Fibroblast of peridontal ligament (primary cell): ENCODE data around the gene FAM83G.
A peak's percentile ranks its signal among the peaks of the same experiment; 100 is the strongest.

Source experiments
- DNase-seq: peaks from one replicate; pipeline ENCODE4 v3.0.0-alpha.2; 2010; ENCODE audit errors: extremely low read depth

FAM83G gene

DNA sequence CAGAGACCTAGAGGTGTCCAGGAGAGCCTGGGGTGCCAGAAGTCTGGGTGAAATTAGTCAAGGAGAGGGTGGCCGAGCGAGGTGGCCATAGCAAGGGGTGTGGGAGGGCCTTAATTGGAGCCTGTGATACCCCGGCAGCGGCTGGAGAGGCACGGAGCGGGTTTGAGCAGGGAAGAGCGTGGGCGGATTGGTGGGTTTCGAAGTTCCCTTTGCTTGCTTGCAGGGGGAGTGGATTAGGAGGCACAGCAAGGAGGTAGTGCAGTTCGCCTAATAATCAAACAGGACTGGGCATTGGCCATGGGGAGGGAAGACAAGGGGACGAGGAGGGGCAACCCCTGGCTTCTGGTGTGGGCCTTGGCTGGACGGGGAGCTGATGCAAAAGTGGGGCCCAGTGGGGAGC lies 5.4 kb upstream of the FAM83G start:
- no peak for DNase-seq

DNA sequence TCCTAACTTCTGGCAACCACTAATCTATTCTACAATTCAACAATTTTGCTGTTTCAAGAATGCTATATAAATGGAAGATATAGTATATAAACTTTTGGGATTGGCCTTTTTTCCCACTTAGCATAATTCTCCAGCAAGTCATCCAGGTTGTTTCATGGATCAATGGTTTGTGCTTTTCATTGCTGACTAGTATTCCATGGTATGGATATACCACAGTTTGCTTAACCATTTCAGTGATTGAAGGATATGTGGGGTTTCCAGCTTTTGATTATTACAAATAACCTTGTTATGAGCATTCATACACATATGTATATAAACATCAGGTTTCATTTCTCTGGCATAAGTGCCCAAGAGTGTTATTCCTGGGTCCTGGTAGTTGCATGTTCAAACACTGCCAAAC lies 2.1 kb upstream of the FAM83G start:
- no peak for DNase-seq

DNA sequence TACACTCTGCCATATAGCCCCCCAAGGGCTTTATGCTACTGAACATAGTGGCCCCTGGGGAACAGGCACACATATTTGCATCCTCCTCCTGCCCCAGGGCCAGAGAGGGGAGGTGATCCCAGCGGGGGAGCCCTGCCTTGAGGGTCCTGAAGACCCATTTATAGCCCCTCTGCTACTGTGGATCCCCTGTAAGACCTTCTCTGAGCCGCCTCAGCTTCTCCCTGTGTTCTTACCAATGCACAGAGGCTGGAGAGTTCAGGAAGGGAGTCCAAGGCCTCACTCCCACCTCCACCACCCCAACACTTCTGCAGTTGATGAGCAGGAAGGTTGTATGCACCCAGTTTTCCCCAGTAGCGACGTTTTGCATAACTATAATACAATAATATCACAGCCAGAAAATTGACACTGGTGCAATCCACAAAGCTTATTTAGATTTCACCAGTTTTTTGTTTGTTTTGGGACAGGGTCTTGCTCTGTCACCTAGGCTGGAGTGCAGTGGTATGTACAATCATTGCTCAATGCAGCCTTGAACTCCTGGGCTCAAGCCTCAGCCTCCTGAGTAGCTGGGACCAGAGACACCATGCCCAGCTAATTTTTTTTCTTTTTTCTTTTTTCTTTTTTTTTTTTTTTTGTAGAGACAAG lies 1.3 kb upstream of the FAM83G start:
- DNase-seq: no peak

DNA sequence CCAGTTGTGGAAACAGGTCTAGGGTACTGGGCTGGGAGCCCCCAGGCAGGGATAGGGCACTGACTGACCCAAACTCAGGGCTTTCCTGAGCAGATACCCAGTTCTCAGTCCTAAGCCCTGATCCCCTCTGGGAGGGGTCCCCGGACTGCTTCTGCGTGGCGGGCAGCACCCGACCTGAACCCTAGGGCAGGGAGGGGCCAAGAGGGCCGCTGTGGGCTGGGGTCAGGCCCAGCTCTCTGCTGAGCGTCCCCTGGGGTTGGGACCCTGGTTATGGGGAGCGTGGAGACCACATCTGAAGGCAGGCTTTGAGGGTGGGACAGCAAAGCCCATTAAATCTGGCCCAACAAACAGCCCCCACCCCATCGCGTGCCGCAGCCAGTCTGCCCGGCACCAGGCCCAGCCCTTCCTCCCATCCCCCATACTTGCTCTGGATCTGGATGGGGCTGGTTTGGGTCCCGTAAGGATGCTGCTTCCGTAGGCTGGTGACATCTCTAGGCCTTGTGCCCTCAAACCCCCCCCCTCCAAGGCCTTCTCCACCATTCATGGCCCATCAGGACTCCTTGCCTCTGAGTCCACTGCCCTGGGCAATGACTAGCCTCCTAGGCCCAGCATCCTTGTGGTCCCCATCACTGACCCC lies 691 bp upstream of the FAM83G start:
- no peak for DNase-seq

DNA sequence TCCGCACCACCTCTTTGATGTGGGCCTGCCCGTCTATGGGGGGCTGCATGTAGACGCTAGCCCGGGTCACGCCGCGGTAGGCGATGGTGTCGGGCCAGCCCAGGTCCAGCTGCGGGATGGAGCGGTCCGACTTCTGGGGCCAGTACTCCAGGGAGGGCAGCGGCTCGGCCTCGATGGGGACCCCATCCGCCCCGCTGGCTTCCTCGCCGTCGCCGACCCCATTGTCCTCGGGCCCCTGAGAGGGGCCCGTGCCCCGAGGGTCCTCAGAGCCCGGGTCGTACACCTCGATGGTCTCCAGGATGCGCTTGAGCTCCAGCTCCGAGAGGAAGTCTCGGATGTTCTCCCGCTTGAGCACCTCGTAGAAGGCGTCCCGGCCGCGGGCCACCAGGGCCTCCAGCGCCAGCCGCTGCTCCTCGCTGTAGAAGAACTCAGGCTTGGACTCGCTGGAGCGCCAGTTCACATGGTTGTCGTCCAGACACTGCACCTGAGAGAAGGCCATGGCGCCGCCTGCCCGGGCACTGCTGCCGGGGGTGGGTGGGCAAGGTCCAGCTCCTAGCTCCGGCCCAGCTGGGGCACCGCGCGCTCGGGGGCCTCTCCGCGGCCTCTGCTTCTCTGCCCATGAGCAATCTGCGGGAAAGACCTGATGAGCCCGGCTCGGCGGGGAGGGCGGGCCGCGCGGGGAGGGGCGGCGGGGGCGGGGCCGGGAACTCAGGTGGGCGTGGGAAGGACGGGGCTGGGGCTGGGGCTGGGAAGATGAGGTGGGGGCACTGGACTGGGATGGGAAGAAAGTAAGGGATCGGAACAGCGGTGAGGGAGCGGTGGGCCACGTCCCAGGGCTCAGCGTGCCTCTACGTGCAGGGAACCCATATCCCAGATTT lies 782 bp downstream of the FAM83G start:
- peak; percentile 13 for DNase-seq

DNA sequence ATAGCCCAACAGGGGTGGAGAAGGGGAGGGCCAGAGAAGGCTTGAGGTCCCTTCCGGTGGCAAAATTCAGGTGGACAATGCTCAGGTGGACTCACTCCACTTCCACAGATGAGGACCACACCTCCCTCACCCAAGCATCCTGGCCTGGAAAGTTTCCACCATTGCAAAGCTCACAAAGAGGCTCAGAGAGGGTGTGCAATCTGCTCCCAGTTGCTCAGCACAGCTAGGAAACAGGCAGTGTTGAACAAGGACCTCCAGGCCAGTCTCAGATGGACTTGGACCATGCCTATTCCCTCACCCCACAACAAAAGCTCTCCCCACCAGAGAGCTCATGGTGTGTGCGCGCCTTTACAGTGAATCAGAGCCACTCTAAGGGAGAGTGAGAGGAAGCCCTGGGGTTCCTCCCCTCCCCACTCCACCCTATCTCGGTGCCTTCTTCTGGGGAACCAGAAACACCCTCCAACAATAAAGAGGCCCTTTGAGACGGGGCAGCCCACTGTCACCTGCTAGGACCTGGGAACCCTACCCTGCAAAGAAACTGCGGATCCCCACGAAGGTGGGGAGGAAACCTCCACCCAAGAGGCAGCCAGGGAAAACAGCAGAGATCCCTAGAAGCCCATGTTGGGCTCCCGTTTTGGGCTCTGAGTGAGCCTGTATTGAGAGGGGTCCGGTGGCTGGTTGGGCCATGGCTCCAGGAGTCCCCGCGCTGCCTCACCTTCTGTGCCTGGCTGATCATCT lies 1.6 kb downstream of the FAM83G start:
- peak; percentile 13 for DNase-seq

DNA sequence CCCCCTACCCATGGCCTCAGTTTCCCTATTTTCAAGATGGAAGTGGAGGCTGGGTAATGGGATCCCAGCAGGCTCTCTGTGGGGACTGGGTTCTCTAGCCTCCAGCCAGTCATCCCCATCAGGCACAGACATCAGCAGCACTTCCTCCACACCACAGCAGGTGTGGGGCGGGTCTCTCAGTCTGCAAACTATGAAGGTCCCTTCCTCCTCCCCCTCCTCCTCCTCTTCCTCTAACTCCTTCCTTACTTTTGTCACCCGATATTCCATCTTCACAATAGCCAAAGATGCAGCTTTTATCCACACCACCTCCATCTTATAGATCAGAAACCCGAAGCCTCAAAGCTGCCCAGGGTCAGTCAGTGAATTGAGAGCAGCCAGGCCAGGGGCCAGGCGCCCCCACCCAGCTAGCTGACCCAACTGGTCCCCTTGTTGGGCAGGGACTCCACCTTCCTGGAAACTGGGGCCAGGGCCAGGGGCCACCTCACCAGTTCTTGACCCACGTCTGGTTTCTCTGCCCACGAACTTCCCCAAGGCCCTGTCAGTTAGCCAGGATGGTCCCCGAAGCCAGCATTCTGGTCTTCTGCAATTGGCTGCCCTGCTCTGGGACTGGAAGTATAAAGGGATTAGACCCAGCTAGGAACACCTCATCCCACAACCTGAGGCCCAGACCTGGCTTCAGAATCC lies 2.5 kb downstream of the FAM83G start:
- no peak for DNase-seq

DNA sequence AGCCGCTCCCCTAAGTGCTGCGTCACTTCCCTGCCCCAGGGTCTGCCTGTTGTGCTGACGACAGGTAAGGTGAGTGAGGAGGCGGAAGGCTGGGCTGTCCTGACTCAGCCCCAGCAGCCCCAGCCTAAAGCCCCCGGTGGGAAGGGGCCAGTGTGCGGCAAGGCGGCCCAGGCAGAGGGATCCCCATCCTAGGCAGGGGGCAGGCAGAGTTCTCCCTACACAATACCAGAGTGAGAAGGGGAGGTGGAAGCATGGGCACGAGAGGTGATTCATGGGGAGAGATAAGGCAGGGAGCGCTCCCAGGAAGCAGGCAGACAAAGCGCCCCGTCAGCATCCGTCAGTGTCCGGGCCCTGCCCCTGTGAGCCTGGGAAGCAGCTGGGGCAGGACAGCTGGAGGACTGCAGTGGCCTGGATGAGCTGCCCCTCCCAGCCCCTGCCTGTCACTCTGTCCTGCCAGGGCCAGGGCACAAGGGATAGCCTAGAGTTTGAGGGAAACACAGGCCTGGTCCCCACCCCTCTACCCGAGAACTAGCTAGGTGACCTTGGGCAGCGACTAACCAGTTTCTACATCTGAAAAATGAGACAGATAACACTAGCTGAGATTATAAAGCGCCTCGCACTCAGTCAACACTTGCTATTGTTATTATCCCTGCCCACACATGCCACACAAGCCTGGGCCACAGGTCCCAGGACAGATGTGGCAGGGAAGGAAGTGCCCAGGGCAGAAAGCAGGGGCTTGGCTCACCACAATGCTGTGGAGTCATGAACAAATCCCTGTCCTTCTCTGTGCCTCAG lies 3.8 kb downstream of the FAM83G start:
- no peak for DNase-seq

DNA sequence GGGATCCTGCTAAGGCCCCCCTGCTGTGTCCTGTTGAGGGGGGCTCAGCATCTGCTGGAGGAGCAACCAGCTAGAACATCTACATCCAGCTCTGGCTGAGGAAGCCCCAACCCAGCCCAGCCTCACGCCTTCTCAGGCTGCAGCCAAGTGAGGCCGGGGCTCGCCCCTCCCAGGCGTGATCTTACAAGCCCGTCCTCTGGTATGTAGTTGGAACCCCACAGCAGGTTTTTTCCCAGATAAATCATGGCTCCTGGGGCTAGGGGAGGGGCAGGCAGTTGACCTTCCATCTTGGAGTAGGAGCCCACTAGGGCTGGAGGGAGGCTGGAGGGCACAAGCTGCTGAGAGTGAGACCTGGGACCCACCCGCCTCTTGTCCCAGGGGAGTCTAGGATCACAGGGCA lies 4.7 kb downstream of the FAM83G start:
- no peak for DNase-seq

DNA sequence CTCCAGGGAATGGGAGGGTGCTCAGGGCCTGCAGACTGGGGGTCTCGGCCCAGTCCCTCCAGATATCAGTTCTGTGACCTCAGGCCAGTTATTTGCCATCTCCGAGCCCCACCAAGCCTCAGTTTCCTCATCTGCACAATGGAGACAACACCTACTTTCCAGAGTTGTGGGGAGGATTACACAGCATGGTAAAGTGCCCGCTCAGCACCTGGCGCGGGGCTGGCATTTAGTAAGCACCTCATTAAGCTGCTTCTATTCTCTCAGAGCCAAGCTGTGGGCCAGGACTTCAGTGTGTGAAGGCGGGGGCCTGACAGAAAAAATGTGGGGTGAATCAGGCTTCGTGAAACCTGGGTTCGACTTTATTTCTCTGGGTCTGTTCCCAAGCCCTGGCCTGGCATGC lies 5.2 kb downstream of the FAM83G start:
- no peak for DNase-seq

DNA sequence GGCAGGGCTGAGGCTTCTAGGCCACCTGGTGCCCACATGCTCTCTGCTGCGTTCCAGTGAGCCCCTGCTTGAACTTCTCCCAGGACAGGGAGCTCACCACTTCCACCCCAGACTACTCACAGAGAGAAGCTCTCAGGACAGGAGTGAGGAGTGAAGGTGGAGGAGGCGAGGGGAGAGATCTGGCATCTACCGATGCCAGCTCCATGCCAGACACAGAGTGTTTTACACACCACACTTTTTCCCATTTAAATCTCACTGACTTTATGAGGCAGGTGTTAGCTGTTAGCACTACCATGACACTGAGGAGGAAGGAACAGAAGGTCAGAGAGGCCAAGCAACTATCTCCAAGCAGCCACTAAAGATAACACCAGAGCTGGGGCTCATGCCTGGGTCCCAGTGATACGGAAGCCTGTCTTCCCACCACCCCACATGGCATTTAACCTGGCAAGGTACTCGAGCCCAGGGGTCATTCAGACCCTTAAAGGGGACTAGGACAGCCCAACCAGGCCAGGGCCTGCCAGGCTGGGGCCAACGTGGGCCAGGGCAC lies 6.8 kb downstream of the FAM83G start:
- DNase-seq: no peak

DNA sequence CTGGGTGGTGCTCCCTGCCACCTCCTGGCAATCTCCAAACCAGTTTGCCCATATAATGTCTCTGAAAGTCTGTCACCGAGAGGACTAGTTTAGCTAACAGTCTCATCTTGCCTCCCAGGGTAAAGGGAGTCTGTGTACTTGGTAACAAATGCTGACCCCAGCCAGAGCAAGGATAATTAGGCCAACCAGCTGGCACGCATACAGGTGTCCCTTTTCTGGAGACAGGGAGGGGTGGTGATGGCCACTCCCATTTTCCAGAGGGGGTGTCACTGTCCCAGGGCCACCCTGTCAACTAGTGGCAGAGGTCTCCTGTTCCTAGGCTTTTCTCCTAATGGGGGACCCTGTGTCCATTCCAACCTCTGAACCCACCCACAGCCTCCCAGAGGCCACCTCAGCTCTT lies 8.1 kb downstream of the FAM83G start:
- DNase-seq: no peak

DNA sequence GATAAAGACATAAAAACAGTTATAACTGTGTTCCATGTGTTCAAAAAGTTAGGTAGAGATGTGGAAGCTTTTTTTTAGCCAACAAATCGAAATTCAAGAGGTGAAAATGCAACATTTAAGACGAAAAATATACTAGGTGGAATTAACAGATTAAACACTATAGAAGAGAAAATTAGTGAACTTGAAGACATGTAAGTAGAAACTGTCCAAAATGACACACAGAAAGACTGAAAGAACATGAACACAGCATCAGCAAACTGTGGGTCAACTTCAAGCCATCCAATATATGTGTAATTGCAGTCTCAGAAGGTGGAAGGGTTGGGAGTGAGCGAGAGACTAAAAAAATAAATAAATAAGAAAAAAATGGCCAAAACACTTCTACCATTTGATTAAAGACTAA lies 9.3 kb downstream of the FAM83G start:
- no peak for DNase-seq

DNA sequence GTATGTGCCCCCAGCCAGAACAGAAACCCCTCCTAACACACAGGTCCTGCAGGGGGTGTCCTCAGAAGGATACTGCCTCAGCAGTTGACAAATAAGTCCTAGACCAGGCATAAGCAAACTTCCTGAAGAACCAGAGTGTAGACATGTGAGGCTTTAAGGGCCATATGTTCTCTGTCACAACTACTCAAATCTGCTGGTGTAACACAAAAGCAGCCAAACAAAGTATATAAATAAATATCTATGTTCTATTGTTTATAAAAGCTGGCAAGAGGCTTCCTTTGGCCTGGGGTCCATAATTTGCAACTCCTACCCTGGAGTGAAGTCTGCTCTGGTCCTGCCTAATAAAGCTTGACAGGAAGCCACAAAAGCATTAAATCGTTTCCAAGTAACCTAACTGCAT lies 9.9 kb downstream of the FAM83G start:
- no peak for DNase-seq

DNA sequence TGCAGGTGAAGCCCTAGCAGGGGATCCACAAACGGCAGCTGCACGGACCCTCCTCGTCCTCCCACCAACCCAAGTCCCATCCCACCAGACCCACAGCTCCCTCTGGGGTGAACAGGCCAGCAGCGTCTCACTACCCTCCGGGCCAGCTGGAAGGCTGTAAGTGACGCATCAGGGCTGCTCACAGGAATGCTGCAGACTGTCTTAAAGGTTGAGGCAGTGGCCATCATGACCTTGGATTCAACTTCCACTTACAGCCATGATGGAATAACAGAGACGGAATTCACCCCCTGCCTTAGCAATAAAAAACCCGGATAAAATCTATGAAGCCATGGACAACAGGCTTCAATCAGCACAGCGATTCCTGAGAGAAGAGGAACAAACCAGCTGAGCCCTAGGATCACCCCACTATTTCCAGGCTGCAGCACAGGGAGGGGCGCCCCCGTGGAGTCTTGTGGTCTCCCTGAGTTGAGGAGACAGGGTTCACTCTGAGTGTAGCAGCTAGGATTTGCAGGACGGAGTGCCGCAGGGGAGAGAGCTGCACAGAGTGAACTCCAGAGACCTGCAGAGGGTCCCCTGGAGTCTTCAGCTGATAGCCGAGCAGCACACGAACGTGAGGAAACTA lies 10.5 kb downstream of the FAM83G start:
- no peak for DNase-seq

DNA sequence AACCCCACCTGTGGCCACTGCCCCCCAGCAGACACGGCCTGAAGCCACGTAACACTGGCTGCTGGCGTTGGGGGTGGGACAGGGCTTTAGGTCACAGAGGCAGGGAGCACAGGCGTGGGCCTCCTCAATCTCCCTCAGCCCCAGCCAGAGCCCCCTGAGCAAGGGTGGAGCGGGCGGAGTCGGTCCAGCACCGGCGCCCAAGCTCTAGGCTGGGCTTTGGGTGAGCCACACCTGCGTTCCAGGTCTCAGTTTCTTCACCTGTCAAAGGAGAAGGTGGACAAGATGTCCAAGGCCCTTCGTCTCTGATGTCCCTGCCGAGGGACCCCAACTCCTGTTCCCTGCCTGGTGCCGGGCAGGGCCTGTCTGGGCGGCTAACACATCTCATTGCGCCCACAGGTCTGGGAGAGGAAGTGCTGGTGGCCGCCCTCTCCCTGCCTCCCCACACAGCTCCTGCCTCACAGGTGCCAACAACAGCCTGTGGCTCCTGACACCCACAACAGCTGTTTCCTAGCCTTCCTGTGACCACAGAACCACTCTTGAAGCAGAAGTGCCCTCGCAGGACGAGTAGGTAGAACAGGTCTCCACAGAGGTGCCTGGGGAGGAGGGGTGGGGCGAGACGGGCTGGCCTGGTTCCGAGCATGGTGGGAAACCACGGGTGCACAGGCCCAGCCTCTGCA lies 12.0 kb downstream of the FAM83G start:
- DNase-seq: no peak

DNA sequence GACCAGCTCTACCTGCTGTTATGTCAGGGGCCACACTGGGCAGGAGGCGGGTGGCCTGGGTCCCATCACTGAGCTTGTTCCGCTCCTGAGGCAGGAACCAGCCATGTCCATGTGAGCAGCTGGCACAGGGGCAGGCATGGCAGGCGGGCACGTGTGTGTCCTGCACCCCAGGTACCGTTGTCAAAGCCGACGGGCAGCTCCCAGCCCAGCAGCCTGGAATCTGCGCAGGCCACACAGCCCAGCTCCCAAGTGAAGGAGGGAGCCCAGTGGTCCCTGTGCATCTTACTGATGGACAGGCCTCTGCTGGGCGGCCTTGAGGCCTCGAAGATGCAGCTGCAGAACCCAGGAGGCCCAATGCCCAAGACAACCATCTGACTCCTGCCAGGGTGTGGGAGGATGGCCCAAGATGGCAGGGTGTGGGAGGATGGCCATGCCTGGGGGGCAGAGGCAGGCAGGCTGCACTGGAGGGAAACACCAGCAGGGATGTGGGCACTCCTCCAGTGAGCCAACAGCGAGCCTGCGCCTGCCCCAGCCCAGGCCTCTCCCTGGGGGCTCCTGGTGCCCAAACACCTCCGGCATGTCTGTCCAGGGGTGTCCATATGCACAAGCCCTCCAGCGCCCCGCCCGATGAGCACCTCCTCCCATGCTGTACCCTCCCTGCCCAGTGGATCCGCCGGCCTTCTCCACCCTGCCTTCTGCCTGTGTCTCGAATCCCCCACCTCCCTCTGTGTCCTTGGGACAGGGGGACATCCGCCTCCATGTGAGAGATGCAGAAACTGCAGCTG lies 12.8 kb downstream of the FAM83G start:
- DNase-seq: no peak

DNA sequence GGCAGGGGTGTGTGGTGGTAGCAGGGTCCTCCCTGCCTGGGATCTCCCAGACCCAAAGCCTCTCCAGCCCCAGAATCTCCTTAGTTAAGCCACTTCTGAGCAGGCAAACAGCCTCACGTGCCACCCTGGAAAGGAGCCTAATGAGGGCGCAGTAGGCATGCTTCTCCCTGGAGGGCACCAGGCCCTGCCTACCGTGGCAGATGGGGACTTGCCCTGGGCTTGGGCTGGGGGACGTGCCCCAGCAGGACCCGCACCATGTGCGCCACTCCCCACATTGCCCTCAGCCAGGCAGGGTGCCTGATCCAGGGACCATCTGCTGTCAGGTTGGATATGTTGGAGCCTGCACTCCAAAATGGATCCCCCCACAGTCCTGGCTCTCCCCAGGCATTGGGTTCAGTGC lies 14.2 kb downstream of the FAM83G start:
- no peak for DNase-seq
